VCaP (cell line): ENCODE data around the gene MUC13.

Source experiments
- H3K27ac ChIP-seq: fragments of 450-650 bp; 2 replicates; pipeline ENCODE4 v1.5.1; 2017
- TF ChIP-seq, protein P1 (sequence below): fragments of 450-650 bp; conservative IDR thresholded peaks from 2 replicates; pipeline ENCODE4 v1.5.1; 2017; ENCODE audit warnings: mild to moderate bottlenecking, moderate library complexity

The MUC13 gene

DNA sequence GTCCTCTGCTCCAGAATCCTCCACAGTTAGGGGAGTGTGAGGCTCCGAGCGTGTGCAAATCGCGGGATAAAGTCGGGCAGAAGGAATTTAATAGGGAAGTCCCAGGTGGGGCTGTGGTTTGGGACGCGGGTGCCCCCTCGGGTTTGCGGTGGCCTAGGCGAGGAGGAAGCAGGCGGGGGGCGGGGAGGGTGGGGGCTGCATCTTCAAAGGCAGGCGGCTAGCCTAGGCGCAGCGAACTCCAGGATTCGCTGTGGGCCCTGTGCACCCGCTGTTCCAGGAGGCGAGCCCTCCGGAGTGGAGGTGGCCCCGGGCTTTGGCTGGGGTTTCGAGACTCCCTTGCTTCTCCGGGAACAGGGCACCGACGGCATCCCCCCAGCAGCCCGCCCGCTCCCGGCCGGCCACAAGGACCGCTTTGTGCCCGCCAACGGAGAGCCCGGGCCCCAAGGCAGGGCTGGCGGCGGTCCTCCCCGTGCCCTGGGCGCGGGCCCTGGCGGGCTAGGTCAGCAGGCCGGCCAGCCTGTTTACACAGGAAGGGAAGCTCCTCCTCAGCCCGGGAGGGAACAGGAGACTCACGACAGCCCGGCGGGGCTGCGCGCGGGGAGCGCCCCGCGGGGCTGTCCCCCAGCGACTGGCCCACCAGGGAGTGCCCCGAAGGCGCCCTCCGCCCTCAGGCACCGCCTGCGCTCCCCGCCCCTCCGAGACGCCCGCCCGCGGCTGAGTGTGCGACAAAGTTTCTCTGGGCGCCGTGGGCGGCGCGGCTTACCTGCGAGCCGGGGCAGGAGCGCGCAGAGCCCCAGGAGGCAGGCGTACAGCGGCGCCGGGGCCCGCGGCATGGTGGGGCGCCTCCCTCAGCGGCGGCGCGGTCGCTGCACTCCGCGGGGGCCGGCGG lies 48.1 kb downstream of the MUC13 start:
- TF ChIP-seq, protein P1, sequence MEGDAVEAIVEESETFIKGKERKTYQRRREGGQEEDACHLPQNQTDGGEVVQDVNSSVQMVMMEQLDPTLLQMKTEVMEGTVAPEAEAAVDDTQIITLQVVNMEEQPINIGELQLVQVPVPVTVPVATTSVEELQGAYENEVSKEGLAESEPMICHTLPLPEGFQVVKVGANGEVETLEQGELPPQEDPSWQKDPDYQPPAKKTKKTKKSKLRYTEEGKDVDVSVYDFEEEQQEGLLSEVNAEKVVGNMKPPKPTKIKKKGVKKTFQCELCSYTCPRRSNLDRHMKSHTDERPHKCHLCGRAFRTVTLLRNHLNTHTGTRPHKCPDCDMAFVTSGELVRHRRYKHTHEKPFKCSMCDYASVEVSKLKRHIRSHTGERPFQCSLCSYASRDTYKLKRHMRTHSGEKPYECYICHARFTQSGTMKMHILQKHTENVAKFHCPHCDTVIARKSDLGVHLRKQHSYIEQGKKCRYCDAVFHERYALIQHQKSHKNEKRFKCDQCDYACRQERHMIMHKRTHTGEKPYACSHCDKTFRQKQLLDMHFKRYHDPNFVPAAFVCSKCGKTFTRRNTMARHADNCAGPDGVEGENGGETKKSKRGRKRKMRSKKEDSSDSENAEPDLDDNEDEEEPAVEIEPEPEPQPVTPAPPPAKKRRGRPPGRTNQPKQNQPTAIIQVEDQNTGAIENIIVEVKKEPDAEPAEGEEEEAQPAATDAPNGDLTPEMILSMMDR = 0 out of 2 replicates have a peak, but pooled peaks have one; percentile 10
- H3K27ac ChIP-seq = peak overlapping the region; percentile 93

DNA sequence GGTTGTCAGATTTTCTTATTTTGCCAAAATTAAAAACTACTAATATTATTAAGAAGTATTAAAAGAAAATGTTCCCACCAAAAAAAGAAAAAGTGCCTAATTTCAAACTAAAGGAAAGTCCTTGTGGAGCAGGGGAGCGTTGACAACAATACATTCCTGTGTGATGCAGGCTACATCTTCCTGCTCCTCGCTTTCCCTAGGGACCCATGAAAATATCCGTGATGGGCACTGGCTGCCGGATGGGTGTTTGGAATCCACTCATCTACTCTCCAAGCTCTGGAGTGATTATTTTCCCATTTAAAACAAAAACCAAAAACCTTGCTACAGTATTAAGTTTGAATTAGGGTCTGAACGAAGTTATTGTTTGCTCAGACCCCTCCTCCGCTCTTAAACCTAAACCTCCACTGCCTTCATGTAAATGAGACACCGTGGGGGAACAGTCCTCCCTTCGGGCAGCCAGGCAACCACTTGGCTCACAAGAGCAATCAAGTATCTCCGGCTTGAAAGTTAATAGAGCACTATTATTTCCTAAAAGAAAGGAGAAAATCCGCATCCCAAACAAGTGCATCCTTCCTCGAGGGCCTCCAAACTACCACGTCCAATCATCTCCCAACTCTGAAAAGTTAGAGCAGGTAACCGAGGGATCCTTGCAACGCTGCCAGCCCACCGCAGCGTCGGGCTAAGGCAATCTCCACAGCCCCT lies 48.9 kb downstream of the MUC13 start:
- TF ChIP-seq, protein P1 = no peak
- peak overlapping the region; percentile 93 for H3K27ac ChIP-seq

DNA sequence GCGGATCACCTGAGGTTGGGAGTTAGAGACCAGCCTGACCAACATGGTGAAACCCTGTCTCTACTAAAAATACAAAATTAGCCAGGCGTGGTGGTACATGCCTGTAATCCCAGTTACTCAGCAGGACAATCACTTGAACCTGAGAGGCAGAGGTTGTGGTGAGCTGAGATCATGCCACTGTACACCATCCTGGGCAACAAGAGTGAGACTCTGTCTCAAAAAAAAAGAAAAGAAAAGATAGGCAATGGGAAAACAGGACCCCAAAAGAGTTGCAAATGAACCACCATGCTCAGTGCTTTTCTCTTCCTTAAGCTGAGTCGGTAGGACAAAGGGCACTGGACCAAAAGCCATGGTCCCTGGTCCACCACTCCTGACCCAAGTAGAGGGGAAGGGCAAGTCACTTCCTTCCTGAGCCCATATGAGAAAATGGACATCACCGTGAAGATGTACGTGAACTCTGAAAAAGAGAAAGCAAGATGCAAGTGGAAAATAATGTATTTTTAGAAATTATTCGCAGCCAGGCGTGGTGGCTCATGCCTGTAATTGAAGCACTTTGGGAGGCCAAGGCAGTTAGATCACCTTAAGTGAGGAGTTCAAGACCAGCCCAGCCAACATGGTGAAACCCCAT lies 50.0 kb downstream of the MUC13 start:
- peak overlapping the region; percentile 93; the same call in 1 of the 2 replicates for H3K27ac ChIP-seq
- TF ChIP-seq, protein P1 = no peak

DNA sequence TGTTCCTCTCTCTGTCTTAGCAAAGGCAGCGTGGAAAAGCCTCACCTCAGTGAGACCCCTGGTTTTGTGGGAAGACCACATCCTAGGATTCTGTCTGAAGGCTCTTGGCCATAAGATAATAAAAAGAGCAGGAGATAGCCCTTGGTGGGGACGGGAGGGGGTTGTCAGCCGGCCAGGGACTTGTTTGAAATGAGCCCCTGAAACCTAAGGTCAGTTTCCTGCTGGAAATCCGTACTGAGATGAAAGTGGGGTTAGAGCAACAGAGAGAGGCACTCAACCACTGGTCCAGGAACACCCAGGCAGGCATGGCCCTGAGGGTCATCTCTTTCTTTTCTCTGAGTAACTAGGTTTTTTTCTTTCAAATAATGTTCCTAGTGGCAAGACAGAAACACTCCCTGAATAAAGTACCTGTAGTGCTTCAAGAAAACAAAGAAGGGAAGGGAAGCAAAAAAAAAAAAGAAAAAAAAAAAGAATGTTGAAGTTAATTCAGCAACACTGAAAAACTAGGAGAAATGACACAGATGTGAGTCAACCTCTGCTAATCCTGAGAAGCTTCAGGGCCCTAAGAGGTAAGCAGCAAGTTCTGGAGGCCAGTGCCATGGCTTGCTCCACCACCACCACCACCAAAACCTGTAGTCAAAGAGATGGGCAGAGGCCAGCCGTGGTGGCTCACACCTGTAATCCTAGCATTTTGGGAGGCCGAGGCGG lies 50.6 kb downstream of the MUC13 start:
- TF ChIP-seq, protein P1 = no peak
- no peak overlapping the region for H3K27ac ChIP-seq

DNA sequence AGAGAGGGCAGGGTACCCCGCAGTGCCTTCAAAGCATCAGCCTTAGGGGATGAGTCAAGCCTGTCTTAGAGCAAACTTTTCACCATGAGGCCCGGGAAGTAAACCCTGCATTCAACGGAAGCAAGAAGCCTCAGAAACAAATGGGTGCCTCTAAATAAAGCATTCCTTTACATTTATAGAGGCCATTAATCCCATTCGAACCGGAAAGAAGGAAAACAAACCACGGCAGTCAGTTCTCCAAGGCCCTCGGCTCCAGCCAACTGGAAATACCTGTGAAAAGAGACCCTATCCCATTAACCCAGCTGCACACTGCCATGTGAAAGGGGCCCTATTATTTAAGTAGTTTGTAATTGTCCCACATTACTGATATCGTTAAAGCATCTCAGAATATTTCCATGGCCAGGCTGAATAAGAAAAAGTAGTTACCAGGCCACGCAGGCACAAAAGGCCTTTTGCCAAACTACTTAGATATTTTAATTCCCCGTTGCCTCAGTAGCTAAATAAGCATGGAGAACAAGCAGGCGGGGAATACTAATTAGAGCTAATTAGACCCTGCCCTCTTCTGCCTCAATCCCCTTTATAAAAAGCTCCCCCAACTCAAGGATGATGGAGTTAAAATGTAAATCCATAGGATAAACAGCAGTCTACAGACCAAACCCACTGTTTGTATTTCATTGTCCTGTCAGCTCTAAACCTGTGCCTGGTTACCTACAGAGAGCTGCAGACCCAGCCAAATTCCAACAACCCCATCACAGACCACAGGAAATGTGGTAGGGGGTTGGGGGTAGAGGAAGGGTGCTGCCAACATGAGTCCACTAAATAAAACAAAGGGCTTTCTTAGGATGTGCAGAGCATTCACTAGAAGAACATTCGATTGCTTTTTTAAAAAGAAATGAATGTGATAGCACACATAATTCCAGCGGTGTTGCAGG lies 51.5 kb downstream of the MUC13 start:
- H3K27ac ChIP-seq = no peak overlapping the region
- TF ChIP-seq, protein P1 = no peak

DNA sequence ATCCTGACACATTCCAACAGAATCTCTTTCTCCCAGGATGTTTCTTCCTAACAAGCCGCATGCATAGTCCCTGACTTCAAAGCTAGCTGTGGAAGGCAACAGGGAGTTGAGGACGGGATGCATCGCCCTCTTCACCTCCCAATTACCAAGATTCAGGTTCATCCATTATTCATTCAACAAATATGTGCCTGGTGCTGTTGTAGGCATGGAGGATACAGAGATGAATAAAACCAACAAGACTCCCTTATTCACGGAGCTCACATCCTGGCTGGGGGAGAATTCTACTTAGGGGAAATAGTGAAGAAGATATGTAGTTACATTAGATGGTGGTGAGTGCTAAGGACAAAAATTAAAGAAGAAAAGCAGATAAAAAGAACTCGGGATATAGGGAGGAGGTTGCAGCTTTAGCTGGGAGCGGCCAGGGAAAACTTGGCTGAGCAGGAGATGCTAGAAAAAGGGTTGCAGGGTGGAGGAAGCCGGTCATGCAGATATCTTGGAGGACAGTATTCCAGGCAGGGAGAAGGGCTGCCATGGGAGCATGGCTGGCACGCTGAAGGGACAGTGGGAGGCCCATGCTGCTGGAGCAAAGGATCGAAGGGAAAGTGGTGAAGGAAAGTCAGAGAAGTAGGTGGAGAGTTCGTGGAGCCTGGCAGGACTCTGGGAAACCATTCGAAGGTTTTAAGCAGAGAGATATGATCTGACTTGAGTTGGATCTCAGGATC lies 52.4 kb downstream of the MUC13 start:
- TF ChIP-seq, protein P1 = no peak
- H3K27ac ChIP-seq = no peak overlapping the region
